Panc1 (cell line): Measurements from ENCODE around the gene MAGEE2. TPM values are rescaled to one million over a fixed set of nuclear protein-coding genes. Genes with fewer than 3 reads are reported as not detected.
"Not testable (repeated sequence)": the region's sequence is repeated elsewhere in the genome, so short reads cannot be mapped to it uniquely, and the experiment has no call there.

Experiments
- ATAC-seq: fragments of 200-7000 bp; cut with Tn5 transposase; 2 replicates; pipeline ENCODE4 v1.9.1; 2020; ENCODE audit warnings: mild to moderate bottlenecking, moderate library complexity
- BruUV-seq: library from RNA; stranded (reverse); fragments of 400-500 nt; replicated peaks from 2 replicates; lab custom pipeline; 2021; lab: Mats Ljungman, UMichigan
- CTCF ChIA-PET: fragments of 300-600 bp; sonication (Branson Sonifier 250); formaldehyde crosslinking; loops from one replicate; lab custom pipeline; 2022; ENCODE audit warnings: antibody characterized with exemption; lab: Charles Lee
- POLR2A ChIA-PET: fragments of 300-600 bp; sonication (Branson Sonifier 250); formaldehyde crosslinking; loops from one replicate; lab custom pipeline; 2022; ENCODE audit warnings: antibody characterized with exemption; lab: Charles Lee
- DNase-seq: peaks from one replicate; pipeline ENCODE4 v3.0.0-alpha.2; 2010; ENCODE audit warnings: low read depth, low spot score
- H3K27ac ChIP-seq: 2 replicates; pipeline ENCODE4 v1.5.1; 2011; ENCODE audit warnings: mild to moderate bottlenecking, low read length, inconsistent platforms
- H3K27me3 ChIP-seq: fragments of 200-500 bp; sonication (Bioruptor generic); 2 replicates; pipeline ENCODE4 v1.6.0; 2014; ENCODE audit warnings: low read length, inconsistent platforms; ENCODE audit not compliant: control insufficient read depth, insufficient read depth
- H3K36me3 ChIP-seq: fragments of 200-500 bp; sonication (Bioruptor generic); 2 replicates; pipeline ENCODE4 v1.5.1; 2014; ENCODE audit warnings: inconsistent platforms, mild to moderate bottlenecking, low read length, moderate library complexity; ENCODE audit not compliant: control insufficient read depth, insufficient read depth
- H3K4me1 ChIP-seq: 2 replicates; pipeline ENCODE4 v1.5.1; 2011; ENCODE audit warnings: inconsistent platforms, mild to moderate bottlenecking, low read length, moderate library complexity; ENCODE audit not compliant: control insufficient read depth, insufficient read depth
- H3K4me3 ChIP-seq, 2 experiments: 2 replicates each; pipeline ENCODE4 v1.5.1; 2011 to 2012; ENCODE audit warnings: low read depth in 2 of 2, low read length in 2 of 2, mild to moderate bottlenecking in 2 of 2, inconsistent platforms in 1 of 2, moderate library complexity in 1 of 2
- H3K9me3 ChIP-seq: fragments of 200-500 bp; sonication (Bioruptor generic); 2 replicates; pipeline ENCODE4 v1.5.1; 2014; ENCODE audit warnings: low read depth, mild to moderate bottlenecking, inconsistent platforms, low read length, moderate library complexity; ENCODE audit not compliant: control insufficient read depth, insufficient read depth
- CTCF ChIP-seq: fragments of 450-650 bp; IDR thresholded peaks from 2 replicates; pipeline ENCODE4 v1.5.1; 2017; ENCODE audit warnings: mild to moderate bottlenecking
- POLR2AphosphoS5 ChIP-seq: IDR thresholded peaks from 2 replicates; pipeline ENCODE4 v1.6.1; 2012; ENCODE audit warnings: mild to moderate bottlenecking, low read depth, low read length, moderate library complexity
- REST ChIP-seq, 2 experiments: IDR thresholded peaks; 2 replicates each; pipeline ENCODE4 v1.6.1; 2011 to 2012; ENCODE audit warnings: low read depth in 2 of 2, control low read depth in 1 of 2, low read length in 1 of 2, mild to moderate bottlenecking in 1 of 2, moderate library complexity in 1 of 2; ENCODE audit not compliant: insufficient read depth in 1 of 2
- SIN3A ChIP-seq: IDR thresholded peaks from 2 replicates; pipeline ENCODE4 v1.6.1; 2012; ENCODE audit warnings: low read depth, mild to moderate bottlenecking, low read length, moderate library complexity, borderline replicate concordance; ENCODE audit not compliant: insufficient read depth
- TCF7L2 ChIP-seq: IDR thresholded peaks from 2 replicates; pipeline ENCODE4 v1.6.1; 2011; ENCODE audit warnings: mild to moderate bottlenecking, low read depth, low read length, inconsistent platforms
- in situ Hi-C: cut with HindIII; loops from 2 replicates; pipeline ENCODE4 v1.10.0; 2016; ENCODE audit warnings: low sequenced_read_pairs, low pct_unique_long_range_greater_than_20kb
- intact Hi-C: fragments of 100-400 bp; cut with micrococcal nuclease; formaldehyde crosslinking; loops from one replicate; pipeline ENCODE4 v1.10.0; 2022; ENCODE audit not compliant: unreplicated experiment
- total RNA-seq: library from RNA; stranded (reverse); gene quantifications from one replicate; pipeline ENCODE4 v1.2.1, GENCODE V29; 2021; ENCODE audit not compliant: unreplicated experiment

The MAGEE2 gene
- total RNA-seq, 1 experiment from 2014 or later = not detected

- no peaks in the 10 kb centered on the region for H3K27me3 ChIP-seq
- H3K36me3 ChIP-seq = no peaks in the 10 kb centered on the region
- in situ Hi-C loops (no loop called here), intact Hi-C loops (no loop called here)
- DNase-seq (no peak), ATAC-seq (no peak)
- POLR2A ChIA-PET = no interaction called here
- CTCF ChIA-PET = no interaction called here
- TF ChIP-seq POLR2AphosphoS5 (no peak), CTCF (no peak), REST (IDR thresholded peaks at IDR 0.05; ENCODE audit: insufficient read depth in 1 of 2, low read depth in 2 of 2, low read length in 1 of 2) (no peak), TCF7L2 (no peak), SIN3A (no peak)
- H3K4me3 ChIP-seq = no peak overlapping the region
- no TSS peak for BruUV-seq
- no peaks in the 10 kb centered on the region for H3K4me1 ChIP-seq
- no peak overlapping the region for H3K27ac ChIP-seq
- no peaks in the 10 kb centered on the region for H3K9me3 ChIP-seq
These were observed 3.4 kb downstream of the MAGEE2 start for GRCh38 chrX:75781611-75782010.

- not testable (repeated sequence) for BruUV-seq
These were observed 17.0 kb downstream of the MAGEE2 start for GRCh38 chrX:75768063-75768462.

GRCh38 chrX:75748431-75748830, 36.6 kb downstream of the MAGEE2 start:
- ATAC-seq (no peak), DNase-seq (no peak)
- Histone ChIP-seq H3K4me1 (no peaks in the 10 kb centered on the region), H3K27me3 (no peaks in the 10 kb centered on the region), H3K36me3 (no peaks in the 10 kb centered on the region), H3K9me3 (no peaks in the 10 kb centered on the region), H3K27ac (no peak overlapping the region), H3K4me3 (no peak overlapping the region)
- TF ChIP-seq POLR2AphosphoS5 = no peak
- no peak for TF ChIP-seq CTCF
- no peak for TF ChIP-seq SIN3A
- no peak for TF ChIP-seq TCF7L2
- TF ChIP-seq REST (IDR thresholded peaks at IDR 0.05; ENCODE audit: insufficient read depth in 1 of 2, low read depth in 2 of 2, low read length in 1 of 2) = no peak
- in situ Hi-C loops = no loop called here
- CTCF ChIA-PET = no interaction called here
- POLR2A ChIA-PET = no interaction called here
- intact Hi-C loops = no loop called here
- no TSS peak for BruUV-seq

More at GRCh38 chrX:75768063-75768462, 17.0 kb downstream of the MAGEE2 start:
- H3K4me1 ChIP-seq, H3K36me3 ChIP-seq, CTCF ChIA-PET, H3K4me3 ChIP-seq, POLR2A ChIA-PET, intact Hi-C loops, ATAC-seq, in situ Hi-C loops, H3K9me3 ChIP-seq, H3K27me3 ChIP-seq, DNase-seq, H3K27ac ChIP-seq: not testable (repeated sequence)
